NCI-H146 (cell line): ENCODE results near the gene HAVCR1.
"Not testable (repeated sequence)": the region's sequence is repeated elsewhere in the genome, so short reads cannot be mapped to it uniquely, and the experiment has no call there.

Experiments
- DNase-seq: peaks from one replicate; lab custom pipeline; 2025; lab: John Stamatoyannopoulos, UW

HAVCR1 gene

DNA sequence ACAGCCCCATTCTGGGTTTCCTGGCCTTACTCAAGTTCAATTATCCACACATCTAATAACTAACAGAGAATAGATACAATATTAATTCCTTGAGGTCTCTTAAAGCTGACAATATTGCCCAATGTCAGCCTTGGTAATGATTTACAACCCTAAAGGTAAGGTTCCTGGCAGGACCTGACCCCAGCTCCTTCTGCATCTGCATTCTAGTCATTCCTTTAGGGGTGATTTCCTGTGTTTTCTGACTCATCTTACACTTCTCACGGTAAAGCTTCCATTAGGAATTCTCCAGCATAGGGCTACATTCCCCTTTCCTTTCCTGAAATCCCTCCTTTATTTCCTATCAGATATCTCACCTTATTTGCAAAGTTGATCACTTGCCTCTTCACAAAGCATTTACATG is 9.3 kb downstream of the HAVCR1 start:
- no peak for DNase-seq

DNA sequence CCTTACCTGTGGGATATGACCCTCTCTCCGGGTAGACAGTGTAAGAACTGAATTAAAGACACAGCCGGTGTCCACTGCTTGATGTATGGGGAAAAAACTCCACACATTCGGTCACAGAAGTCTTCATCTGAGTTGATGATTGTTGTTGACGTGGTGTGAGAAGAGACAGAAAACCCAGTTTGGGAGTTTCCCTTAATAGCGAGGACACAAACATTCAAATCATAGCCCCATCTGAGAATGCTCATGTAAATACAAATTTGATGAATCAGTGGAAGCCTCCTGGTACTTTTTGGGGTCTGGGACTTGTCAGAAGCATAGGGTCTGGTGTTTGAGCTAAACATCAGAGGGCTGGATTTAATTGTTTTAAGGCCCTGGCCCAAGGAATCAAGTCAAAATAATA is 11.0 kb downstream of the HAVCR1 start:
- DNase-seq: no peak

- not testable (repeated sequence) for DNase-seq
These were observed 11.9 kb downstream of the HAVCR1 start for GRCh38 chr5:157047016-157047415.

DNA sequence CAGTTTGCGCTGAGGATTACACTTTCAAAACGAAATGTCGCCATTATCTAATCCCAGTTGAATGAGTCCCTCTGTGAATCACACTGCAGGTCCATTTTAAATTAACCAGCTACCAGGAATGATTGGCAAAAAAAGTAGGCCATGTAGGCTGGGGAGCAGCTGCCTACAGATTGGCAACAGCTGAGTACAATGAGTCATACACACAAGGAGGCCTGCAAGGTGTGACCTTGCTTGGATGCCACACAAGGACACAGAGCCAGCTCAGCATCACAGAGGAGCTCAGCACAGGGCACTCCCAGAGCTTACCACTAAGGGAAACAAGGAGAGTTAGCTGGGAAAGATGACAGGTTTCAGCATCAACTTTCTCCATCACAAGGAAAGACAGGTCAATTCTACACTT is 12.9 kb downstream of the HAVCR1 start:
- DNase-seq: no peak

- DNase-seq: no peak
These were observed 13.3 kb downstream of the HAVCR1 start for GRCh38 chr5:157045601-157046000.

DNA sequence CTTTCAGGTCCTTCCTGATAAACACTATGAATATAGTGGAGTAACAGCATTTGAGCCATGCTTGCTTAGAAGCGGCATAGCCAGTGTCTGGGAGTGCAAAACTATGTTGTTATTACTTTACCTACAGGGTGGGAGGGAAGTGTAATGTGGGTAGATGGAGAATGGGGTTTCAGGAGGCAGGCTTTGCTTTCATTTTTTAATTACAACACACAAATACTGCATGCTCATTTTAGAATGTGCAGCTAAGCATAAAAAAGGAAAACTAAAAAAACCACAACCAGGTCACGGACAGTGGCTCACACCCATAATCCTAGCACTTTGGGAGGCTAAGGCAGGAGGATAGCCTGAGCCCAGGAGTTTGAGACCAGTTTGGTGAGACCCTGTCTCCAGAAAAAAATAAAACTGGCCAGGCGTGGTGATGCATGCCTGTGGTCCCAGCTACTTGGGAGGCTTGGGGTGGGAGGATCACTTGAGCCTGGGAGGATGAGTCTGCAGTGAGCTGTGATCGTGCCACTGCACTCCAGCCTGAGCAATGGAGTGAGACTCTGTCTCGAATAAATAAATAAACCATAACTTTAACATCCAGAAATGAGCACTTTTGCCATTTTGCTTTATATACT is 20.2 kb downstream of the HAVCR1 start:
- DNase-seq: no peak

DNA sequence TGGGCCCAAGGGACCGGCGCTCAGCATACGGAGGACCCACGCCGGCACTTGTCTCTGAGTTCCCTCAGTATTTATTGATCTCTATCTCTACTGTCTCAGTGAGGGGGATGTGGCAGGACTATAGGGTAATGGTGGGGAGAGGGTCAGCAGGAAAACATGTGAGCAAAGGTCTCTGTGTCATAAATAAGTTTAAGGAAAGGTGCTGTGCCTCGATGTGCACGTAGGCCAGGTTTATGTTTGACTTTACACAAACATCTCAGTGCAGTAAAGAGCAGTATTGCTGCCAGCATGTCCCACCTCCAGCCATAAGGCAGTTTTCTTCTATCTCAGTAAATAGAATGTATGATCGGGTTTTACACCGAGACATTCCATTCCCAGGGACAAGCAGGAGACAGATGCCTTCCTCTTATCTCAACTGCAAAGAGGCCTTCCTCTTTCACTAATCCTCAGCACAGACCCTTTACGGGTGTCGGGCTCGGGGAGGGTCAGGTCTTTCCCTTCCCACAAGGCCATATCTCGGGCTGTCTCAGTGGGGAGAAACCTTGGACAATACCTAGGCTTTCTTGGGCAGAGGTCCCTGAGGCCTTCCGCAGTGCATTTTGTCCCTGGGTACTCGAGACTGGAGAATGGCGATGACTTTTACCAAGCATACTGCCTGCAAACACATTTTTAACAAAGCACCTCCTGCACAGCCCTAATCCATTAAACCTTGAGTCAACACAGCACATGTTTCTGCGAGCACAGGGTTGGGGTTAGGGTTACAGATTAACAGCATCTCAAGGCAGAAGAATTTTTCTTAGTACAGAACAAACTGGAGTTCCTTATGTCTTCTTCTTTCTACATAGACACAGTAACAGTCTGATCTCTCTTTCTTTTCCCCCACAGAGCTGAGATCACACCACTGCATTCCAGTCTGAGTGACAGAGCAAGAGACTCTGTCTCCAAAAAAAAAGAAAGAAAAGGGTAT is 24.5 kb downstream of the HAVCR1 start:
- DNase-seq: not testable (repeated sequence)

- DNase-seq: no peak
These were observed 25.8 kb downstream of the HAVCR1 start for GRCh38 chr5:157033071-157033583.

DNA sequence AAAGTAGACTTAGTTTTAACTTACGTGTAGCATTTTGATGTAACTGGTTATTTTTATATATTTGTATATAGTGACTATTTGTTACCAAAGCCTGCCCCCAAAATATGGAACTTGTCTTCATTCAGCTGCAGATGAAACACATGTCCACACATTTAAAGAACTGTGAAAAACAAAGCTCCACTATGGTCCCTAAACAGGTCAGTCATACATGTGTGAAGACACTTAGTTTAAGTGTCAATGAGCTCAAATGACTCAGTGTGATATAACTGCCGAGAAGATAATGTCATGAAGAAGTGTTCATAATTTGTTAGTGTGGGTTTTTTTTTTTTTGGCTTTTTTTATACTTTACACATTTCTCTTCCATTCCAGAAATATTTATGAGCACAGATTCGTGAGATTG is 28.2 kb downstream of the HAVCR1 start:
- DNase-seq: no peak

DNA sequence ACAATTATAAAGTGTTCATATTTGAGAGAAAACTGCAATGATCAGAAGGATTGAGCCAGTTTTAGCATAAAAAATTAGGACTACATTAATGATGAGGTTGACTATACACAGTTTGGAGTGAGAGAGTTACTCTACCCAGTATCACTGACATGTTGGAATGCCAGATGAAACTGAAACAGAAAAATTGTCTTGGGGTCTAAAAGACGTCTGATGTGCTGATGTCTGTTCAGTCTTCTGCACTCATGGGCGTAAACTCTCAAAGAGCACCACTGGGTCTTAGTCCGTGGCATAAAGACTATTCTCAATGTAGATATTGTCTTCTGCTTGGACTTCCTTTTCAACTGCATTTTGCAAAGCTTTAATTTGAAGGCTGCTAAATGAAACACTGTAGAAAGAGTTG is 29.5 kb downstream of the HAVCR1 start:
- no peak for DNase-seq

DNA sequence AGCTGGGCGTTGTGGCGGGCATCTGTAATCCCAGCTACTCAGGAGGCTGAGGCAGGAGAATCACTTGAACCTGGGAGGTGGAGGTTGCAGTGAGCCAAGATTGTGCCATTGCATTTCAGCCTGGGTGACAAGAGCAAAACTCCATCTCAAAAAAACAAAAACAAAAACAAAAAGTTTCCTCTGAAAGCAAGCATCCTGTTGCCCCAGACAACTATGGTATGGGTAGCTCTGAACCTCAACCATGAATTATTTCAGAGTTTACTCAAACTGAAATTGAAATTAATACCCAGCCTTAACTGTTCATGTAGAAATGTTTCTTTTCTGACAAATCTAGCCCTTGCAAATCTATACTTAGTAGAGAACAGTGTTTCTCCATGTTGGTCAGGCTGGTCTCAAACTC is 31.3 kb downstream of the HAVCR1 start:
- DNase-seq: not testable (repeated sequence)

- peak; percentile 4 for DNase-seq
These were observed 32.0 kb downstream of the HAVCR1 start for GRCh38 chr5:157026789-157027424.

DNA sequence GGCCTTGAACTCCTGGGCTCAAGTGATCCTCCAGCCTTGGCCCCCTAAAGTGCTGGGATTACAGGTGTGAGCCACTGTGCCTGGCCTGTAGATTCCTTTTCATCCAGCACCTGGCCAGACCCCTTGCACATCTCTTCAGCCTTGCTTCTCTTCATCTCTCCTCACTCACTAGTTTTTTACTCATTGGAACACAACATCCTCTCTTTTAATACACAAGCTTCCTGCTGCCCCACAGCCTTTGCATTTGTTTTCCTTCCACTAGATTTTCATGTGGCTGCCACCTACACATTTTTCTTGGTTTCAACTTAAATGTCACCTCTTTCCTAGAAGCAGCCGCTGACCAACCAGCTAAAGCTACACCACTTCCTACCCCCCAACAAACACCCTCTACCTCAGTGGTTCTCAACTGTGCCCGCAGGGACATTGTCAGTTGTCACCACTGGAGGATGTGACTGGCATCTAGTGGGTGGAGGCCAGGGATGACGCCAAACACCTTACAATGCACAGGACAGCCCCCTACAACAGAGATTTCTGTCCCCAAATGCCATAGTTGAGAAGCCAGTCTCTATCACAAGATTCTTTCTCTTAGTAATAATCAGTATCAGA is 33.7 kb downstream of the HAVCR1 start:
- DNase-seq: no peak

DNA sequence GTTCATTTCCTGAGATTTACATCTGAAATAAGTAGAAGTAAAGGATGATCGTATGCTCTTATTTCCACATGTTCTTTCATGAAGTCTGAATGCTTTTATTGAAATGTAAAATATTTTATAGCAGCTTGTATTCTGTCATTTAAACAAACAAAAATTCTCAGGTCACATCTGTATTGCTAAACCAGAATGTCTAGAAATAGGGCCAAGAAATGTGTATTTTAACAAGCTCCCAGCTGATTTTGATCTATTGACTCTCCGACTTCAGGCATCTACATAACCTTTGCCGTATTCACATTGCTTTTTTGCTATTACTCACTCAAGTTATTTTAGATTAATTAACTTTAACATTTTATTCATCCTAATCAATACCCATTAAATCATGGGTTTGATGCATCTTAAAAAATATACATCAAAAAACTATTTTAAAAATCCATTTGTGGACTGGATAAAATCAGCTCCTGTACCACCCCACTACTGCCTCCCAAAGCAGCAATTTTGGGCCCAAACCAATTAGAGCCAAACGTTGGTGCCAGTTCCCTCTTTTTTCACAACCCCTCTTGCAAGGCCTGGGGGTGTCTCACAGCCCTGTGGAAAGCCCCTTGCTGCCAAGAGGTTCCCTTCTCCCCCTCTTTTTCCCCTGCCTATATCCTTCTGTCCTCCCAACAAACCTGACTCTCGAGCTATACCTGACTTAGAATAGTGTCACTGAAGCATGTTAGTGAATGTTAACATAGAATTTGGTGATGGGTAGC is 34.5 kb downstream of the HAVCR1 start:
- DNase-seq: no peak

DNA sequence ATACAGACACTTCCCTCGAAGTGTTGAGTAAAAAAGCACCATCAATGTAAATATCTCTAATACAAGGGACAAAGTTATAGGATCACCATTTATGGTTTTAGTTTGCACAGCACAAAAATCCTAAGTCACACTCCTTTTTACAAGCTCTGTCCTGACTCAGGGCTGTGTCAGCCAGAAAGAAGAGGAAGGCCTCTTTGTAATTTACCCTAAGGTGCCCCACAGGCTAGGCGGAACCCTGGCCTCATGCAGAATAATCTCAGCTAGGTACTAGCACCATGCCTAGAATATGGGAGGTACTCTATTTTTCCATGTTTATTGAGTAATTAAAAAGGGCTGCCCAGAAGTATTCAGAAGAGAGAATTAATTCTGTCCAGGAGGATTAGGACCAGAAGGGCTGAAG is 36.9 kb downstream of the HAVCR1 start:
- DNase-seq: no peak

DNA sequence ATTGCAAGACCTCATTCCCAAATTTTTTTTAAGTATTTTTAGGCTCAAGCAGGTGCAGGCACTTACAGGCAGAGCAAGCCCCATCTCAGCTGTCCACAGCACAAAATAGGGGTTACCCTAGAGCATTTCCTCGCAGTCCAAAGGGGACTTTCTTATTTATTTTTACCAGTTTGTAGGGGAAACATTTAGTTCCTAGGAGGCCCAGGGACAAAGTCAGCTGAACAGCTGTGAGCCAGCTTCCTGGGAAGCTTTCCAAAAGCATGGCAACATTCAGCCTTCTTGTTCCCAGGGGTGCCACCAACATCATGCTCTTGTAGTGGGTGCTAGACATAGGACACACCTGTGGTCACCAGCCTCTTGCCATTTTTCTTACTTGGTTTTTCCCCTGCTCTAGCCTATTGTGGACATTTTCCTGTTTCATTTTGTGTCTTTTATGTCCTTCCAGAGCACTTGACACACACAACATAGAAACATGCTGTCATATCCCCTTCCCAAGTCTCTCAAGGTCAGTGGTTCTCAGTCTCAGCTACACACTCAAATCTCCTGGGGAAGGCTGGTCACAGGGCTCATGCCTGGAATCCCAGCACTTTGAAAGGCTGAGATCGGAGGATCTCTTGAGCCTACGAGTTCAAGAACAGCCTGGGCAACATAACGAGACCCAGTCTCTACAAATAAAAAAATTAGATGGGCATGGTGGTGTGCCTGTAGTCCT is 38.2 kb downstream of the HAVCR1 start:
- DNase-seq: no peak

DNA sequence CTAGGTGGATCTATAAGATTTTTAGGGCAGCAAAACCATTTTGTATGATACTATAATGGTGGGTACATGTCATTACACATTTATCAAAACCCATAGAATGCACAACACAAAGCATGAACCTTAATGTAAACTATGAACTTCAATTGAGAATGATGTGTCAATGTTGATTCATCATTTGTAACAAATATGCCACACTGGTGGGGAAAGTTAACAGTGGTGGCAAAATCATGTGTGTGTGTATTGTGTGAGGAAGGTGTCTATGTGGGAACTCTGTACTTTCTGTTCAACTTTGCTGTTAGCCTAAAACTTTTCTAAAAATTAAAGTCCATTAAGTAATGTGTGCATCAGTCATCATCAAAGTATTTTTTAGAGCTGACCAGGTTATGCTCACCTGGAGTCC is 38.9 kb downstream of the HAVCR1 start:
- DNase-seq: no peak

- not testable (repeated sequence) for DNase-seq
These were observed 44.8 kb downstream of the HAVCR1 start for GRCh38 chr5:157014143-157014542.

- DNase-seq: no peak
These were observed 52.7 kb downstream of the HAVCR1 start for GRCh38 chr5:157006262-157006661.

GRCh38 chr5:157004893-157005551 is 53.9 kb downstream of the HAVCR1 start:
- DNase-seq: no peak
